ENCODE results near the gene ZFHX3. TPM values are rescaled to one million over a fixed set of nuclear protein-coding genes. Genes with fewer than 3 reads are reported as not detected.

ZFHX3 gene
- total and polyA plus RNA-seq, 4 donors: 1.5 to 5.9 (median 3.0) TPM

DNA sequence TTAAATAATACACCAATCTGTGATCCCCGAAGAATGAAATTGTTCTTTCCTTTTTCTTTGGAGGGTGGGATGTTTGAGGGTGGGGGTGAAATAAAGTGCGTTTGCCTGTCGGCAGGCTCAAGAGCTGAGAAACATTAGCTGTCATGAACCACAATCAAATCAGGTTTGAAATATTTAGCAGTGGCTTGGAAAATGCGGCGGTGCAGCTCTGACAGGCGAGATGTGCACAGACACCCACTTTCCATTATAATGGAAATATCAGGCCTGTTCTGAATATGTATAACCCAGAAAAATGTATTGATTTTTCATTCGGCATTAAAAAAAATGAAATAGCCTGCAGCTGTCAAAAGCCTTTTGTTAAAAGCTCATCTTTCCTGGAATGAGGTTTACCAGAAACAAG lies 212.8 kb downstream of the ZFHX3 start:
- Histone ChIP-seq H3K4me3 (ENCODE audit: low read depth in 1 of 3, low read length in 3 of 3) (no peak overlapping the region), H3K27ac (ENCODE audit: low read depth in 1 of 2, low read length in 2 of 2) (no peak overlapping the region), H3K9me3 (ENCODE audit: control insufficient read depth in 4 of 4, low read length in 3 of 4) (no peaks in the 10 kb centered on the region), H3K27me3 (ENCODE audit: control insufficient read depth in 4 of 4, insufficient read depth in 4 of 4, low read length in 3 of 4) (no peaks in the 10 kb centered on the region), H3K4me1 (ENCODE audit: control insufficient read depth in 4 of 4, insufficient read depth in 4 of 4, low read length in 3 of 4) (peaks cover 4 to 18% (median 9%) of the 10 kb centered on the region in 4 donors), H3K9ac (ENCODE audit: low read depth in 1 of 2, low read length in 2 of 2) (no peak overlapping the region), H3K36me3 (ENCODE audit: control insufficient read depth in 4 of 4, insufficient read depth in 3 of 4, low read depth in 1 of 4, low read length in 3 of 4) (no peaks in the 10 kb centered on the region)
- DNase-seq (ENCODE audit: low spot score): no peak
- TF ChIP-seq, protein P1, sequence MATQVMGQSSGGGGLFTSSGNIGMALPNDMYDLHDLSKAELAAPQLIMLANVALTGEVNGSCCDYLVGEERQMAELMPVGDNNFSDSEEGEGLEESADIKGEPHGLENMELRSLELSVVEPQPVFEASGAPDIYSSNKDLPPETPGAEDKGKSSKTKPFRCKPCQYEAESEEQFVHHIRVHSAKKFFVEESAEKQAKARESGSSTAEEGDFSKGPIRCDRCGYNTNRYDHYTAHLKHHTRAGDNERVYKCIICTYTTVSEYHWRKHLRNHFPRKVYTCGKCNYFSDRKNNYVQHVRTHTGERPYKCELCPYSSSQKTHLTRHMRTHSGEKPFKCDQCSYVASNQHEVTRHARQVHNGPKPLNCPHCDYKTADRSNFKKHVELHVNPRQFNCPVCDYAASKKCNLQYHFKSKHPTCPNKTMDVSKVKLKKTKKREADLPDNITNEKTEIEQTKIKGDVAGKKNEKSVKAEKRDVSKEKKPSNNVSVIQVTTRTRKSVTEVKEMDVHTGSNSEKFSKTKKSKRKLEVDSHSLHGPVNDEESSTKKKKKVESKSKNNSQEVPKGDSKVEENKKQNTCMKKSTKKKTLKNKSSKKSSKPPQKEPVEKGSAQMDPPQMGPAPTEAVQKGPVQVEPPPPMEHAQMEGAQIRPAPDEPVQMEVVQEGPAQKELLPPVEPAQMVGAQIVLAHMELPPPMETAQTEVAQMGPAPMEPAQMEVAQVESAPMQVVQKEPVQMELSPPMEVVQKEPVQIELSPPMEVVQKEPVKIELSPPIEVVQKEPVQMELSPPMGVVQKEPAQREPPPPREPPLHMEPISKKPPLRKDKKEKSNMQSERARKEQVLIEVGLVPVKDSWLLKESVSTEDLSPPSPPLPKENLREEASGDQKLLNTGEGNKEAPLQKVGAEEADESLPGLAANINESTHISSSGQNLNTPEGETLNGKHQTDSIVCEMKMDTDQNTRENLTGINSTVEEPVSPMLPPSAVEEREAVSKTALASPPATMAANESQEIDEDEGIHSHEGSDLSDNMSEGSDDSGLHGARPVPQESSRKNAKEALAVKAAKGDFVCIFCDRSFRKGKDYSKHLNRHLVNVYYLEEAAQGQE (IDR thresholded peaks at IDR 0.05): no peak
- WGBS: 95% methylated on average over 7 of the region's 7 CpGs

DNA sequence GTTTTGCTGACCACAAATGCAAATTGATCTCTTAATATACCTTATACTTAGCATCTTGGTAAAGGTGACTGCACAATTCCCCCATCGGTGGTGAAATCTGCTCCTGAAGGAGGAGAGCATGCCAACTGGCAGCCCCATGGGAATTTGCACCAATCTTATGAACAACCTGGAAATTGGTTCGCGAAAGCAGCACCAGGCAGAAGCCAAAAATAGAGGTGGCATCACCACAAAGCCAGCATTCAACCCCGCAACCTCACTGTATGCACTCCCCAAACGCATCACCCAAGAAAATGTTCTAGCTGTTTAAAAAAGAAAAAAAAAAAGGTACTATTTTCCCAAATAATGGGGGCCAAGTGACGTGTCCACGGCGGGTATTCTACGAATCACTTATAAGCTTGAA lies 213.4 kb downstream of the ZFHX3 start:
- Histone ChIP-seq H3K9ac (ENCODE audit: low read depth in 1 of 2, low read length in 2 of 2) (no peak overlapping the region), H3K27ac (ENCODE audit: low read depth in 1 of 2, low read length in 2 of 2) (no peak overlapping the region), H3K4me1 (ENCODE audit: control insufficient read depth in 4 of 4, insufficient read depth in 4 of 4, low read length in 3 of 4) (peaks cover 4 to 18% (median 9%) of the 10 kb centered on the region in 4 donors), H3K4me3 (ENCODE audit: low read depth in 1 of 3, low read length in 3 of 3) (no peak overlapping the region), H3K27me3 (ENCODE audit: control insufficient read depth in 4 of 4, insufficient read depth in 4 of 4, low read length in 3 of 4) (no peaks in the 10 kb centered on the region), H3K9me3 (ENCODE audit: control insufficient read depth in 4 of 4, low read length in 3 of 4) (no peaks in the 10 kb centered on the region), H3K36me3 (ENCODE audit: control insufficient read depth in 4 of 4, insufficient read depth in 3 of 4, low read depth in 1 of 4, low read length in 3 of 4) (no peaks in the 10 kb centered on the region)
- DNase-seq (ENCODE audit: low spot score): no peak
- TF ChIP-seq GABPA (IDR thresholded peaks at IDR 0.05 in 1 of 2, conservative IDR thresholded peaks at IDR 0.05 in 1 of 2): no peak
- TF ChIP-seq NR2F2 (IDR thresholded peaks at IDR 0.05): no peak
- TF ChIP-seq JUND (IDR thresholded peaks at IDR 0.05): no peak
- no peak for TF ChIP-seq FOXA1 (IDR thresholded peaks at IDR 0.05)
- TF ChIP-seq SP1 (IDR thresholded peaks at IDR 0.05): no peak
- TF ChIP-seq, protein P2, sequence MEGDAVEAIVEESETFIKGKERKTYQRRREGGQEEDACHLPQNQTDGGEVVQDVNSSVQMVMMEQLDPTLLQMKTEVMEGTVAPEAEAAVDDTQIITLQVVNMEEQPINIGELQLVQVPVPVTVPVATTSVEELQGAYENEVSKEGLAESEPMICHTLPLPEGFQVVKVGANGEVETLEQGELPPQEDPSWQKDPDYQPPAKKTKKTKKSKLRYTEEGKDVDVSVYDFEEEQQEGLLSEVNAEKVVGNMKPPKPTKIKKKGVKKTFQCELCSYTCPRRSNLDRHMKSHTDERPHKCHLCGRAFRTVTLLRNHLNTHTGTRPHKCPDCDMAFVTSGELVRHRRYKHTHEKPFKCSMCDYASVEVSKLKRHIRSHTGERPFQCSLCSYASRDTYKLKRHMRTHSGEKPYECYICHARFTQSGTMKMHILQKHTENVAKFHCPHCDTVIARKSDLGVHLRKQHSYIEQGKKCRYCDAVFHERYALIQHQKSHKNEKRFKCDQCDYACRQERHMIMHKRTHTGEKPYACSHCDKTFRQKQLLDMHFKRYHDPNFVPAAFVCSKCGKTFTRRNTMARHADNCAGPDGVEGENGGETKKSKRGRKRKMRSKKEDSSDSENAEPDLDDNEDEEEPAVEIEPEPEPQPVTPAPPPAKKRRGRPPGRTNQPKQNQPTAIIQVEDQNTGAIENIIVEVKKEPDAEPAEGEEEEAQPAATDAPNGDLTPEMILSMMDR (IDR thresholded peaks at IDR 0.05; ENCODE audit: low read depth, low read length, missing input control): no peak
- 97% methylated on average over 9 of the region's 9 CpGs for WGBS

DNA sequence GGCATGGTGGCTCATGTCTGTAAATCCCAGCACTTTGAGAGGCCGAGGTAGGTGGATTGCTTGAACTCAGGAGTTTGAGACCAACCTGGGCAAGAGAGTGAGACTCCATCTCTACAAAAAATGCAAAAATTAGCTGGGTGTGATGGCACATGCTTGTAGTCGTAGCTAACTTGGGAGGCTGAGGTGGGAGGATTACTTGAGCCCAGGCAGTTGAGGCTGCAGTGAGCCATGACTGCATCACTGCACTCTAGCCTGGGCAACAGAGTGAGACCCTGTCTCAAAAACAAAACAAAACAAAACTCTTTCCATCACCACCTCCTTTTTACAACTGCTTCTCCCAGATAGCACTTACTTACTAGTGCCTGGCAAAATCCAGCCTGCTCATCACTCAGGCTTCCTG lies 214.0 kb downstream of the ZFHX3 start:
- no peak for DNase-seq (ENCODE audit: low spot score)
- 95% methylated on average over 2 of the region's 2 CpGs for WGBS
- H3K9ac ChIP-seq (ENCODE audit: low read depth in 1 of 2, low read length in 2 of 2): no peak overlapping the region
- peaks cover 4 to 18% (median 9%) of the 10 kb centered on the region in 4 donors for H3K4me1 ChIP-seq (ENCODE audit: control insufficient read depth in 4 of 4, insufficient read depth in 4 of 4, low read length in 3 of 4)
- no peak for TF ChIP-seq FOXA2 (IDR thresholded peaks at IDR 0.05)
- TF ChIP-seq, protein P3, sequence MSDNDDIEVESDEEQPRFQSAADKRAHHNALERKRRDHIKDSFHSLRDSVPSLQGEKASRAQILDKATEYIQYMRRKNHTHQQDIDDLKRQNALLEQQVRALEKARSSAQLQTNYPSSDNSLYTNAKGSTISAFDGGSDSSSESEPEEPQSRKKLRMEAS (IDR thresholded peaks at IDR 0.05): no peak
- no peak for TF ChIP-seq RAD21 (IDR thresholded peaks at IDR 0.05)
- TF ChIP-seq GABPA (IDR thresholded peaks at IDR 0.05 in 1 of 2, conservative IDR thresholded peaks at IDR 0.05 in 1 of 2): no peak
- no peak for TF ChIP-seq YY1 (IDR thresholded peaks at IDR 0.05)
- TF ChIP-seq NR2F2 (IDR thresholded peaks at IDR 0.05): no peak
- TF ChIP-seq HNF4A (conservative IDR thresholded peaks at IDR 0.05): no peak
- no peak for TF ChIP-seq FOXA1 (IDR thresholded peaks at IDR 0.05)
- TF ChIP-seq, protein P4, sequence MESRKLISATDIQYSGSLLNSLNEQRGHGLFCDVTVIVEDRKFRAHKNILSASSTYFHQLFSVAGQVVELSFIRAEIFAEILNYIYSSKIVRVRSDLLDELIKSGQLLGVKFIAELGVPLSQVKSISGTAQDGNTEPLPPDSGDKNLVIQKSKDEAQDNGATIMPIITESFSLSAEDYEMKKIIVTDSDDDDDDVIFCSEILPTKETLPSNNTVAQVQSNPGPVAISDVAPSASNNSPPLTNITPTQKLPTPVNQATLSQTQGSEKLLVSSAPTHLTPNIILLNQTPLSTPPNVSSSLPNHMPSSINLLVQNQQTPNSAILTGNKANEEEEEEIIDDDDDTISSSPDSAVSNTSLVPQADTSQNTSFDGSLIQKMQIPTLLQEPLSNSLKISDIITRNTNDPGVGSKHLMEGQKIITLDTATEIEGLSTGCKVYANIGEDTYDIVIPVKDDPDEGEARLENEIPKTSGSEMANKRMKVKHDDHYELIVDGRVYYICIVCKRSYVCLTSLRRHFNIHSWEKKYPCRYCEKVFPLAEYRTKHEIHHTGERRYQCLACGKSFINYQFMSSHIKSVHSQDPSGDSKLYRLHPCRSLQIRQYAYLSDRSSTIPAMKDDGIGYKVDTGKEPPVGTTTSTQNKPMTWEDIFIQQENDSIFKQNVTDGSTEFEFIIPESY (IDR thresholded peaks at IDR 0.05): no peak
- TF ChIP-seq, protein P5, sequence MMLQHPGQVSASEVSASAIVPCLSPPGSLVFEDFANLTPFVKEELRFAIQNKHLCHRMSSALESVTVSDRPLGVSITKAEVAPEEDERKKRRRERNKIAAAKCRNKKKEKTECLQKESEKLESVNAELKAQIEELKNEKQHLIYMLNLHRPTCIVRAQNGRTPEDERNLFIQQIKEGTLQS (IDR thresholded peaks at IDR 0.05): no peak
- TF ChIP-seq, protein P2 (IDR thresholded peaks at IDR 0.05; ENCODE audit: low read depth, low read length, missing input control): no peak
- no peak for TF ChIP-seq SP1 (IDR thresholded peaks at IDR 0.05)
- H3K27me3 ChIP-seq (ENCODE audit: control insufficient read depth in 4 of 4, insufficient read depth in 4 of 4, low read length in 3 of 4): no peaks in the 10 kb centered on the region
- H3K36me3 ChIP-seq (ENCODE audit: control insufficient read depth in 4 of 4, insufficient read depth in 3 of 4, low read depth in 1 of 4, low read length in 3 of 4): no peaks in the 10 kb centered on the region
- no peak overlapping the region for H3K27ac ChIP-seq (ENCODE audit: low read depth in 1 of 2, low read length in 2 of 2)
- no peak overlapping the region for H3K4me3 ChIP-seq (ENCODE audit: low read depth in 1 of 3, low read length in 3 of 3)
- H3K9me3 ChIP-seq (ENCODE audit: control insufficient read depth in 4 of 4, low read length in 3 of 4): no peaks in the 10 kb centered on the region

Data from liver (tissue), 9 donors.